ENCODE measurements around the gene TRAF3IP3.

DNA sequence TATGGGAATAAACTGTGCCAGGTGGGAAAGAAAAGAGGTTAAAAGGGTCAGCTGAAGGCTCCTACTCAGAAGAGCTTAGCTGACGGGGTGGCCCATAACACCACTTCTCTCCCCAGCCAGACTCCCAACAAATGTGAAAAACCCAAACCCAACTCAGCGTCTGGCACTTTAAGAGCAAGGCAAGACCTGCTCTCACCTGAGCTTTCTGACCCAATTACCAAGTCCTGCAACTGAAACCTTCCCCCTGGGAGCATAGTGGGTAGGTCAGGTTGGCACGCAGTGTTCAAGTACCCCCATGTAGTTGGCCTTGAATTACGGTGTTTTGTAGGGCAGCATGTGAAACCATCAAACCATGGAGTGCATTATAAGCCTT lies 46.9 kb downstream of the TRAF3IP3 start:
- TF ChIP-seq RFX5 (IDR thresholded peaks at IDR 0.05; ENCODE audit: low read length) (no peak), EZH2phosphoT487 (IDR thresholded peaks at IDR 0.05; ENCODE audit: borderline replicate concordance, low read depth) (no peak), GATA2 (CRISPR knock-in tag; IDR thresholded peaks at IDR 0.05) (no peak), EP300 (IDR thresholded peaks at IDR 0.05; ENCODE audit: borderline replicate concordance in 1 of 2, low read depth in 1 of 2, low read length in 1 of 2) (no peak), CHD2 (IDR thresholded peaks at IDR 0.05; ENCODE audit: low read length, partially characterized antibody) (no peak), POLR2AphosphoS5 (IDR thresholded peaks at IDR 0.05; ENCODE audit: low read depth, low read length) (no peak), FOSL2 (IDR thresholded peaks at IDR 0.05; ENCODE audit: borderline replicate concordance, low read depth) (no peak)
- TF ChIP-seq, protein P1, sequence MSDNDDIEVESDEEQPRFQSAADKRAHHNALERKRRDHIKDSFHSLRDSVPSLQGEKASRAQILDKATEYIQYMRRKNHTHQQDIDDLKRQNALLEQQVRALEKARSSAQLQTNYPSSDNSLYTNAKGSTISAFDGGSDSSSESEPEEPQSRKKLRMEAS (IDR thresholded peaks at IDR 0.05; ENCODE audit: low read depth), result no peak
- TF ChIP-seq, protein P2, sequence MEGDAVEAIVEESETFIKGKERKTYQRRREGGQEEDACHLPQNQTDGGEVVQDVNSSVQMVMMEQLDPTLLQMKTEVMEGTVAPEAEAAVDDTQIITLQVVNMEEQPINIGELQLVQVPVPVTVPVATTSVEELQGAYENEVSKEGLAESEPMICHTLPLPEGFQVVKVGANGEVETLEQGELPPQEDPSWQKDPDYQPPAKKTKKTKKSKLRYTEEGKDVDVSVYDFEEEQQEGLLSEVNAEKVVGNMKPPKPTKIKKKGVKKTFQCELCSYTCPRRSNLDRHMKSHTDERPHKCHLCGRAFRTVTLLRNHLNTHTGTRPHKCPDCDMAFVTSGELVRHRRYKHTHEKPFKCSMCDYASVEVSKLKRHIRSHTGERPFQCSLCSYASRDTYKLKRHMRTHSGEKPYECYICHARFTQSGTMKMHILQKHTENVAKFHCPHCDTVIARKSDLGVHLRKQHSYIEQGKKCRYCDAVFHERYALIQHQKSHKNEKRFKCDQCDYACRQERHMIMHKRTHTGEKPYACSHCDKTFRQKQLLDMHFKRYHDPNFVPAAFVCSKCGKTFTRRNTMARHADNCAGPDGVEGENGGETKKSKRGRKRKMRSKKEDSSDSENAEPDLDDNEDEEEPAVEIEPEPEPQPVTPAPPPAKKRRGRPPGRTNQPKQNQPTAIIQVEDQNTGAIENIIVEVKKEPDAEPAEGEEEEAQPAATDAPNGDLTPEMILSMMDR (IDR thresholded peaks at IDR 0.05), result no peak
- TF ChIP-seq, protein P3, sequence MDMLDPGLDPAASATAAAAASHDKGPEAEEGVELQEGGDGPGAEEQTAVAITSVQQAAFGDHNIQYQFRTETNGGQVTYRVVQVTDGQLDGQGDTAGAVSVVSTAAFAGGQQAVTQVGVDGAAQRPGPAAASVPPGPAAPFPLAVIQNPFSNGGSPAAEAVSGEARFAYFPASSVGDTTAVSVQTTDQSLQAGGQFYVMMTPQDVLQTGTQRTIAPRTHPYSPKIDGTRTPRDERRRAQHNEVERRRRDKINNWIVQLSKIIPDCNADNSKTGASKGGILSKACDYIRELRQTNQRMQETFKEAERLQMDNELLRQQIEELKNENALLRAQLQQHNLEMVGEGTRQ (IDR thresholded peaks at IDR 0.05; ENCODE audit: borderline replicate concordance, low read depth, low read length), result no peak

Data from SK-N-SH (cell line).